Measurements from ENCODE around the gene DPP7.
A peak's percentile ranks its signal among the peaks of the same experiment; 100 is the strongest.
"Not testable (repeated sequence)": the region's sequence is repeated elsewhere in the genome, so short reads cannot be mapped to it uniquely, and the experiment has no call there.

Gene DPP7

DNA sequence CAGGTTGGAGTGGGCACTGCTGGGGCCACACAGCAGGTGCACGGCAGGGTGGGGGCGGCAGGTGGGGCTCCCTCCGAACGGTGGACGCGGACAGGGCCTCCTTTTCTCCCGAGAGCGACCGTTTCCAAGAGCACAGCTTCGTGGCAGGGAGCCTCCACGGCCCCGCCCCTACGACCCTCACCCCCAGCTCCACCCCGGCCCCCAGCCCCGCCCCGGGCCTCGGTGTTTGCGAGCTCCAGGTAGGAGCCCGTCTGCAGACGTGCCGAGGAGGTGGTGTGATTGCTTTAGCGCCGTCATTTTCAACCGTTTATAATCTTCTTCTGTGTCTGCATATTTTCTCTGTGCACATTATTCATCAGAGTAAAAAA lies 33.2 kb upstream of the DPP7 start:
- DNase-seq = no peak

DNA sequence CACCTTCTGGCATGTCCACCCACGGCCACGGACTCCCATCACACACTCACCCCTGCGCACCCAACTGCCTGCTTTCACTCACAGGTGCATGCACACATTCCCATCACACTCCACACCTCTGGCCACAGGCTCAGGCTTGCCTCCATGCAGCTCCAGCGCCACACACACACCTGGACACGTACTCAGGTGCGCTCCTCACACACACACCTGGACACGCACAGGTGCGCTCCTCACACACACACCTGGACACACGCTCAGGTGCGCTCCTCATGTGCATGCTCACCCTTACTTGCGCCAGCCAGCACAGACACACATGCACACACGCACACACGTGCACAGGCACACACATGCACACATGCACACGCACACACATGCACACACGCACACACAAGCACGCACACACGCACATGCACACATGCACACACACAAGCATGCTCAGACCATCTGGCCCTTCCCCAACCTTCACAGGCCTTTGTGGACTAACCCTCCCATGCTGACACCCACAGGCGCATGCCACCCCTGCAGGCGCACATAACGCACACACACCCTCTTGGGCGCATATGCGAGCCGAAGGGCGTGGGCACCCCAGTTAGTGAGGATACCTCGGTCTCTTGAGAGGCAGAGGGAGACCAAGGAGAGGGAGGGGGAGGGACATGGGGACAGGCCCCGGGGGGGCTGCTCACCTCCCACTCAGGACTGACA lies 32.7 kb upstream of the DPP7 start:
- DNase-seq = no peak

DNA sequence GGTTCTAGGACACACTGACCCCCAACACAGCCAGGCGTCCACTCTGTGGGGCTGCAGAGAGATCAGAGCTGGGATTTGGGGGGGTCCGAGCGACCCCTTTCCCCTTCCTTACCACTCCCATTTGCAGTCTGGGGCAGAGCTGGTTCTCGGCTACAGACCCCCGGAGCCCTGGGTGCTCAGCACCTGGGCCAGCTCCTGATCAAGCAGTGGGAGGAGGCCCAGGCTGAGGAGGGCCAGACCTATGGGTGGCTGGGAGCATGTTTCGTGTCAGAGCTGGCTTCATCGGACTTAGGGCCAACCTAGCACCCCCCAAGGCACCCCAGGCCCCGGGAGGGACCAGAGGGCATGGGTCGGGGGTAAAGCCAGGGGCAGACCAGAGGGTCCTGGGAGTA lies 32.0 kb upstream of the DPP7 start:
- DNase-seq = no peak

DNA sequence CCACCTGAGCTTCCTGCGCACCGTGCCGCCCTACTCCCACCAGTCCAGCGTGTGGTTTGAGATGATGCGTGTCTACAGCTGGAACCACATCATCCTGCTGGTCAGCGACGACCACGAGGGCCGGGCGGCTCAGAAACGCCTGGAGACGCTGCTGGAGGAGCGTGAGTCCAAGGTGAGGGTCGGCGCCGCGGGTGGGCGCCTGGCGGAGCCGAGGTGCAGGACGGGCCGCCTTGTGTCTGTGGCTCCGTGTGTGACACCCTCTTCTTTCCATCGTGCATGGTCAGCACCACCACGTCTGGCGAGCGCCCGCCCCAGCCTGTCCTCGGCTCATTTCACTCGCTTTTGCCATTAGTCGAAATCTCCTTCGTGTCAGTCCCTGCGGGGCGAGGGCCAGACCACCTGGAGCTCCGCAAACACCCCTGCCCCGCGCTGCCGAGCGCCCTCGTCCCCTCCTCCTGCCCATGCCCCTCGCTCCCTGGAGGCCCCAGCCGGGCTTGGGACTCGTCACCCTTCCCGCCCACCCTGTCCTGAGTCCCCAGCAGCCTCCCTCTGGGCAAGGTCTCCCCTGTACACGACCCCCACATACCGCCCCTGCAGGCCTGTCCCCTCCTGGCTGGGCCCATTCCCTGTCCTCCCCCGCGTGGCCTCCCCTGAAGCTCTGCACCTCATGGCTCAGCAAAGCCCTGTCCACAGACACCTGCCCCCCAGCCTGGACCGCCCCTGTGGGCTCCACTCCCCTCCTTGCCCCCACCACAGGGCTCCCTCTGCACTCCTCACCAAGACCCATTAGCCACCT lies 31.4 kb upstream of the DPP7 start:
- no peak for DNase-seq

DNA sequence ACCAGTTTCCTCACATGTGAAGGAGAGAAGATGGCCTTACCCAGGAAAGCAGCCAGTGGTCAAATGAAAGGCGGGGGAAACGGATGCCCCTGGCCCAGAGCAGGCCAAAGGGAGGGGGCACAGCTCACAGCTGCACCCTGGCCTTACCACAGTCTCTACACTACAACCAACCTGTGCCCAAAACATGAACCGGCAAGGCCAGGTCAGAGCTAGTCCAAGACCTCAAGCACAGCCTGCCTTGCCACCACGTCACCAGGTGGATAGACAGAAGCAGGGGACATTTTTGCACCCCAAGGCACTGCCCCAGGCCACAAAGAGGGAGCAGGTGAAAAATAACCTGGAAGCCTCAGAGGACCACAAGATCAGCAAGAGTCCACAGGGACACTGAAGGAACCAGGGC lies 28.9 kb upstream of the DPP7 start:
- no peak for DNase-seq

DNA sequence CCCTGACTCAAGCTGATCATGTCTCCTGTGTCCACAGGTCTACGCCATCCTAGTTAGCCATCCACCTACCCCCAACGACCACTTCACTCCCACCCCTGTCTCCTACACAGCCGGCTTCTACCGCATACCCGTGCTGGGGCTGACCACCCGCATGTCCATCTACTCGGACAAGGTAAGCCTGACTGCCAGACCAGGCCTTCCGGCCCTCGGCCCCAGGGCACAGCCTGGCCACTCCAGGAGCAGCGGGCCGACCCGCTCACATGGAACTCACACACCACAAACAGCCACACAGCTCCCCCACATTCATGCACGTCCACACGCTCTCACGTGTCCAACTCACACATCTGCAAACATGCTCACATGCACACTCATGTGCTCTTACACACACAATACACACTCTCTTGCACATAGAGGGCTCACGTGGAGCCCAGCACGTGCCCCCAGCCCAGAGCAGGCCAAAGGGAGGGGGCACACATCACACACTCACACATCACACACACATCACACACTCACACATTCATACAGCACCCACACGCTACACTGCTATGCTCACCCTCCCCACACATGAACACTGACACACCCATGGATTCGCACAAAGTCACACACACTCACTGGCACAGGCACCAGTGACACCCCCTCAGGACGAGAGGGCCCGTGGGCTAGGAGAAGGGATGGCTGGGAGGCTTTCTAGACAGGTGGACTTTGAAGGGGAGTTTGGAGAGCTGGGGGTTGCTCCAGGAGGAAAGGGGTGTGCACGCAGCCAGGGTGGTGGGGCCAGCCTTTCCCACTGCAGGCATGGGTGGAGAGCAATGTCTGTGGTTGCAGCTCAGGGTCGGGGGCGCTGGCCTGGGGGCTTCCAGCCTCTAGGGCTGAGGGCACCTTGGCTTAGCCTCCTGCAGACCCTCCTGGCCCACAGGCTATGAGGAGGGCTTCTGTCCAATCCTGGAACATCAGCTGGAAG lies 27.7 kb upstream of the DPP7 start:
- no peak for DNase-seq

DNA sequence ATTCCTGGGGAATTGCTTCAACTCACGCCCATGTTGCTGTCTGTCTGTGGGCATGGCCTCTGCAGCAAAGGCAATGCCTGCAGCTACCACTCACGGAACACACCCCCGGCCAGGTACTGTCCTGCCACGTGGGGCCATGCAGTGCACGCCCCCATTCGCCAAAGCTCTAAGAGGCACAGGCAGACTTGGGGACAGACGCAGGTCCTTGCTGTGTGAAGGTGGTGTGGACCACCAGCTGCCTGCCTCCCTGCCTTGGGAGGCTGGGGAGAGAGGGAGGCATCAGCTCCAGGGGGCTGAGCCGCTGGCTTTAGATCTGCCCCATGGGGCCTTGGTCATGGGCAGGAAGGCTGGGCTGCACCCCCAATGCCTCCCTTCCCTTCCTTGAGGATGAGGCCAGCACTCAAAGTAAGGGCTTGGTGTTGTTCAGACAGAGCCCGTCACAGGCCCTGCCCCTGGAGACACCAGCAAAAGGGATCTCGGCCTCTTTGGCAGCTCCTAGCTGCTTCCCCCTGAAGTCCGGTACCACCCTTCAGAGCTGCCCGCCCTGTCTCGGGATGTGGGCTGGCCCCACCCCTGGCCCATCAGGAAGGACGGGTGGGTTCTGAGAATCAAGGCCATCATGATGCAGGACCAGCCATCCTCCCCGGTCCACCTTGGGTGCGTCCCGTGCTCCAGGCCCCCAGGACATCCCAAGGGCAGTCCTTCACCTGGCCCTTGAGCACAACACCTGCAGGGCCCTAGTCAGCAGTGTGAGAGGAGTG lies 26.7 kb upstream of the DPP7 start:
- DNase-seq = no peak

DNA sequence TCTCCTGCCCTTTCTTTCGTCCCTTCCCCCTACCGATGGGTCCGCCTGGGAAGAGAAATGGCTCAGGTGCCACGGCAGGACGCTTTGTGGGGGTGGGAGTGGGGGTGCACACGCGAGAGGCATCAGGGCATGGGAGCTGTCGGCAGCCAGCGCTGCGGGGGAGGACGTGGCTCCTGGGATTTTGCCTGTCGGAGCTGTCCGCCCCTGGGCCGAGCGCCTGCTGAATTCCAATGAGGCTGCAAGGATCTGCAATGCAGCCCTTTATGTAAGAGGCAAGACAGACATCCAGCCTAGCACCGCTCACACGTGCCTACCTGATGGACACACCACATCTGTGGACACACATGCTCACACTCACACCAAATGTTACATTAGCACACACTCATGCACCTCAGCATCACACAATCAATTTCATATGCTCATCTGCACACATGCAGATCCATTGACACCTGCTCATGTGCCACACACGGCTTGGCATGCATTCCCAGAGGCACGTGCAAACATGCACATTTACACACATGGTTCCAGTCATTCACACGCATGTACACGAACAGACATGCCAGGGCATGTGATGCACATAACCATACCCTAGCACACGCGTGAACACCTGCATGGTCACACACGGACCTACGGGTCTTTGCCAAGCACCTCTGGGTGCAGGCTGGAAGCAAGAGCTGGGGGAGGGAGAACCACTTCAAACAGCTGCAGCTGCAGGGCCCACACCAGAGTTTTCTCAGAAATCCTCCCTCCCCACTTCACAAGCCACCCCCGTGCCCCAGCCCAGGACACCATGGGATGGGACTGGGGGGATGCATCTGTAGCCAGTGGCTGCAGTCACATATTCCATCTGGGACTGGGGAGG lies 25.8 kb upstream of the DPP7 start:
- no peak for DNase-seq

DNA sequence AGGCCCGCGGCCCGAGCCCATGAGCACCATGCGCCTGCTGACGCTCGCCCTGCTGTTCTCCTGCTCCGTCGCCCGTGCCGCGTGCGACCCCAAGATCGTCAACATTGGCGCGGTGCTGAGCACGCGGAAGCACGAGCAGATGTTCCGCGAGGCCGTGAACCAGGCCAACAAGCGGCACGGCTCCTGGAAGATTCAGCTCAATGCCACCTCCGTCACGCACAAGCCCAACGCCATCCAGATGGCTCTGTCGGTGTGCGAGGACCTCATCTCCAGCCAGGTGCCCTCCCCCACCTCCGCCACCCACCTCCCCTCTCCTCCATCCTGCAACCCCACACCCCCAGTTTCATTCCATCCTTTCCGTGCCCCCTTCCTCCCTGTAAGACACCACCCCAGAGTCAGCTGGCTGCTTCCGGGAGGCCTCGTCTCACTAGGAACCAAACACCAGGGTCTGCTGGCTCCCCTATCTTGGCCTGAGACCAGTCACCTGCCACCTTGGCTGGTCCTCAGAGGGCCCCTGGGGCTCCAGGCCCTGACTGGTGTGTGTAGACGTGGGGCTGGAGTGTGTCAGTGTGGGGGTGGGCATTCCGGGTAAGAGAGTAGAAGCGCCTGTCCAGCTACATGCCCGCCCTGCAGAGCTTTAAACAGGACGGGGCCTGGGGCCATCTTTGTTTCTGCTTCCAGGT lies 25.1 kb upstream of the DPP7 start:
- DNase-seq = no peak

DNA sequence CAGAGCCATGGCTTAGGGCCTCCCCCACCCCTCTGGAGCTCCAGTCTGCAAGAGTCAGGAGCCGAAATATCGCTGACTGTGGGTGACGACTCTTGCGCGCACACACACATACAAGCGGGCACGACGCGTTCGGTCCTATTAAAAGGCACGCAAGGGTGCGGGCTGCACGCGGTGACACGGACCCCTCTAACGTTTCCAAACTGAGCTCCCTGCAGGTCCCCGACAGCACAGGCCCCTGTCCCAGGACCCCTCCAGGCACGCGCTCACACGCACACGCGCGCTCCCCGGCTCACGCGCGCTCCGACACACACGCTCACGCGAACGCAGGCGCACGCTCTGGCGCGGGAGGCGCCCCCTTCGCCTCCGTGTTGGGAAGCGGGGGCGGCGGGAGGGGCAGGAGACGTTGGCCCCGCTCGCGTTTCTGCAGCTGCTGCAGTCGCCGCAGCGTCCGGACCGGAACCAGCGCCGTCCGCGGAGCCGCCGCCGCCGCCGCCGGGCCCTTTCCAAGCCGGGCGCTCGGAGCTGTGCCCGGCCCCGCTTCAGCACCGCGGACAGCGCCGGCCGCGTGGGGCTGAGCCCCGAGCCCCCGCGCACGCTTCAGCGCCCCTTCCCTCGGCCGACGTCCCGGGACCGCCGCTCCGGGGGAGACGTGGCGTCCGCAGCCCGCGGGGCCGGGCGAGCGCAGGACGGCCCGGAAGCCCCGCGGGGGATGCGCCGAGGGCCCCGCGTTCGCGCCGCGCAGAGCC lies 24.4 kb upstream of the DPP7 start, which contains the start of gene GRIN1:
Gene GRIN1, plus strand, starts transcription at position 433 of the 746 bp plus-strand sequence. CDS start 333 bp downstream, outside the sequence.
- DNase-seq = no peak

DNA sequence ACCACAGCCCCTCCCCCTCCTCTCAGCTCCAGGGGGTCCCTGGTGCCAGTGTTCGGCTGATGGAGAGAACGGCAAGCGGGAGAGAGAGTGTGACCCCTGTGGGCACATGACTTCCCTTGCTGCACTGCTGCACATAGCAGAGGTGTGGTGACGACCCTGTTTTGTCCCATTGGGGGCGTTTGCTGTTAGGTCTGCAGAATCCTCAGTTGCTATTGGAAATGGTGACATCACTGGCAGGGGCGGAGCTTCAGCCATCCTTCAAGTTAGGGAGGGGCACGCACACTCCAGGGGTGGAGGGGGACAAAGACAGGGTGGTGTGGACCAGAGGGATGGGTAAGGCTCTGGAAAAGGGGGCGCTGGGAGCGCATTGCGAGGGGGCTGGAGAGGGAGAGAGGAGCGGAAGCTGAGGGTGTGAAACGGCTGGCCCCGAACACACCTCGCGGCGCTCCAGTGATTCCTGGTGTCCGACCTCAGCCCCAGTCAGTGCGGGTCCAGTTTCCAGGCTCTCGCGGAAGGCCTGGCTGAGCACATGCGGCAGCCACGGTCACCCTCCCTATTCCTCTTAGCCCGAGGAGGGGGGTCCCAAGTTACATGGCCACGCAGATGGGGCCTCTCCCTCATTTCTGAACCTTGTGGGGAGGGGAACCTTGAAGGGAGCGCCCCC lies 23.7 kb upstream of the DPP7 start:
- DNase-seq = no peak

DNA sequence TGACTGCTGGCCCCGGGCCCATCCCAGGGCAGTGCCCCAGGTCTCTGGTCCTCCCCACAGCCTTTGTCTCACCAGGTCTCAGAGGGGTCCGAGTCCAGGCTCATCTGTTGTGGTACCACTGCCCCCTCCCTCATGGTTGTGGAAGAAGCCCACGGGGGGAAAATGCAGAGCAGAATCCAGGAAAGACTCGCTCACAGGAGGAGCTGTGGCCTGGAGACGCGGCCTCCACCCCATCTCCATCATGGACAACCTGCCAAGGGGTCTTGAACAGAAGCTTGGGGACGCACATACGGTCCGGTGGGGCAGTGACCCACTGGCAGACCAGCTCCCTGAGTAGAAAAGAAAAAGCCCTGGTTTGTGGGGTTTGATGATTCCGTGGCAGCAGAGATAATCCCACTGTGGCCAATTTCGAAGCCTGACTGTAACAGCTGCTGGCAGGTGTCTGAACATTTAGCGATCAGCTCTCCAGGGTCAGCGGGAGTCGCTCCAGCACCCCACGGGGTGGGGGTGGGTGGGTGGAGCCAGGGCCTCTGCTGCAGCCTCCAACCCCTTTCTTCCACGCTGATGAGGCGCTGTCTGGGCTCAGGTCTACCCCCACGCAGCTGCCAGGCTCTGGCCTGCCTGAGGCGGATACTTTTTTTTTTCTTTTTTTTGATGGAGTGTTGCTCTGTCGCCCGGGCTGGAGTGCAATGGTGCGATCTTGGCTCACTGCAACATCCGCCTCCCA lies 22.5 kb upstream of the DPP7 start:
- DNase-seq = no peak

DNA sequence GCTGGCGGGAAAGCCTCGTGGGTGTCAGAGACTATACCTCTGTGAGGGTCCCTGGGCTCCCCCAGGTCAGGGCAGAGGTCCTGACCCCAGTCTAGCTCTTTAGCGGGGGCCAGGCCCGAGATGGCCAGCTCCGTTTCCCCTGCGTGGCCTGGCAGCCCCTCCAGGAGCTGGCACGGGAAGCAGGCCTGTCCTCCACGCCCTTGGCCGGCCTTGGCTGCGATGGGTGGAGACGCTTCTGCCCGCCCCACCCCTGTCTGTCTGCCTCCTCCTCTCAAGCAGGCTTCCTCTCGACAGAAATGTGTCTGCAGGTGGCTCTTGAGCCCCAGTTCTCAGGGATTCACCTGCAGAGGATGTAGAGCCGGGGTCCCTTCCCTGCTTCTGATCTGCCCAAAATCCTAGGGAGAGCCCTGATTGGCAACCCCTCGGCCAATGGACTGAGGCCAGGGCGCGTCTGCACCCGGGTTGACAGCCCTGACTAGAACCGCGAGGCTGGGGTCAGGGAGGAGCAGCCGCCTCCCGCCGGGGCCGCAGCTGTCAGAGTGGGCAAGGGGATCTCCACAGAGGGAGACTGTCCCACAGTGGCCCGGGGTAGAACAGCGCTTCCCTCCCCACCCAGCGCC lies 21.8 kb upstream of the DPP7 start:
- DNase-seq = no peak

DNA sequence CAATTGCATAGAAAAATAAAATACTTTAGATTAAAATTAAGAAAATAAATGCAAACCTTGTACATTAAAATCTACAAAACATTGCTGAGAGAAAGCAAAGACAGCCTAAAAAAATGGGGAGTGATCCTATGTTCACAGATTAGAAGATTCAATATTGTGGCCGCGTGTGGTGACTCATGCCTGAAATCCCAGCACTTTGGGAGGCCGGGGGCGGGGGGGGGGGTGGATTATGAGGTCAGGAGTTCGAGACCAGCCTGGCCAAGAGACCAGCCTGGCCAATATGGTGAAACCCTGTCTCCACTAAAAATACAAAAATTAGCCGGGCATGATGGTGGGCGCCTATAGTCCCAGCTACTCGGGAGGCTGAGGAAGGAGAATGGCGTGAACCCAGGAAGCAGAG lies 20.6 kb upstream of the DPP7 start:
- not testable (repeated sequence) for DNase-seq

DNA sequence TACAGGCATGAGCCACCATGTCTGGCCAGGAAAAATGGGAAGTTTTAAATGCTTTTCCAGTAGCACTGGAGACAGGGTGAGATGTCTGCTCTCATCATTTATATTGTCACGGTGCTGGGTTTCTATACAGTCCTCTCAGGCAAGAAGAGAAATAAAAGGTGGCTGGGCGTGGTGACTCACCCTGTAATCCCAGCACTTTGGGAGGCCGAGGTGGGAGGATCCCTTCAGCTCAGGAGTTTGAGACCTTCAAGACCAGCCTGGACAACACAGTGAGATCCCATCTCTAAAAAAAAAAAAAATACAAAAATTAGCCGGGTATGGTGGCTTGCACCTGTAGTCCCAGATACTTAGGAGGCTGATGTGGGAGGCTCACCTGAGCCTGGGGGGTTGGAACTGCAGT lies 19.7 kb upstream of the DPP7 start:
- no peak for DNase-seq

DNA sequence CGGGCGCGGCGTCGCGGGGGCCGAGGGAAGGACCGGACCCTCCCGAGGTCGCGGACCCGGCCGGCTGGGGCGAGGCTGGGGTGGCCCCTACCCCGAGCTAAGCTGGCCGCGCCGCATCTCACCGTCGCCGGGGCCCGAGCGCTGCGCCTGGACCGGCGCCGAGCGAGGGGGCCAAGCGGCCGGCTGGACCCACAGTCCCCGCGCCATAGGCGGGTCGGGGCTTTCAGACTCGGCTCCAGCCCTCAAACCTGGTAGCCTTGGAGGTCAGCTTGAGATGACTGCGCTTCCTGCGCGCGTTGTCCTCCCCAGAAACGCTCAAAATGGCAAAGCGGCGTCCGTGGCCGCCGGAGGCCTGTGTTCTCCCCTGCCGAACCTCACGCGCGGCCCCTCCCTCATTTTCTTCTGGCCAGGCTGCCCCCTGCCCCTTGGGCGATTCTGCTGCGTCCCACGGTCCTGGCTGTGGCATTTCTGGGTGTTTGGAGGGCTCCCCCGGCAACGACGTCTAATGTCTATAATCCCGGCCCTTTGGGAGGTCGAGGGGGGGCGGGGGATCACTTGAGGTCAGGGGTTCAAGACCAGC lies 15.7 kb upstream of the DPP7 start:
- no peak for DNase-seq

DNA sequence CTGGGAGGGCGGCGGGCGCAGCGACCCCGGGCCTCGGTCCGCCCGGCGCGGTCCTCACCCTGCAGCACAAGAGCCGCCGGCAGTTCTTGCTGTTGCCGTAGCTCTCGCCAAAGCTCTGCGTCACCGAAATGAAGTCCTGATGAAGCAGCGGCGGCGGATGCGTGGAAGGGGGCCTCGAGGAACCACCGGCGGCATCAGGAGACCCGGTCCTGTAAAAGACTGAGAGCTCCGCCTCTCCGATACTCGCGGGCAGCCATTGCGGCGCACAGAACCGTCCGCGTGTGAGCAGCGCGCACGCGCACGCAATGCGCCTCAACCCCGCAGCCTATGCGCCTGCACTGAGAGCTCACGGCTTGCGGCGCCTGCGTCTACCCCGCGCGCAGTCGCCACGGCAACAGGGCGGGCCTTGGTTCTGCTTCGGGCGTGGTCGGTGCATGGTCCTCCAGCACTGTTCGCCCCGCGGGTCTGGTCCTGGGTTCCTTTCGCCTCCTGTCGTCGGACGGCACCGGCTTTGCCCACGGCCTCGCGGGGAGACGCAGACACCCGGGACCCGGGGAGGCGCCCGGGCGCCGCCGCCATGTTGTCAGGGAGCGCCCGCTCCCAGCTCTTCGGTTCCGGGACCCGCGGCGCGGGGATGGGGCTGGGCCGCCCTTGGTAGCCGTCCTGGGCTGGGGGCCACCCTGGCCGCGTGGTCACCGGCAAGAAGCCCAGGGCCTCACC lies 15.1 kb upstream of the DPP7 start:
- peak; percentile 88 for DNase-seq

All from NCI-H2029 (cell line).